GM21423 (cell line): ENCODE results near the gene AVL9.

ENCODE experiments used
- ATAC-seq: cut with Tn5 transposase; IDR thresholded peaks from one replicate; pipeline ENCODE4 v1.9.1; 2021; ENCODE audit warnings: mild to moderate bottlenecking, moderate library complexity; ENCODE audit not compliant: unreplicated experiment

AVL9 gene

GRCh38 chr7:32533276-32534029 lies 38.2 kb downstream of the AVL9 start:
- no peak for ATAC-seq

- ATAC-seq: no peak
Measured at GRCh38 chr7:32535162-32535702, 39.9 kb downstream of the AVL9 start.

DNA sequence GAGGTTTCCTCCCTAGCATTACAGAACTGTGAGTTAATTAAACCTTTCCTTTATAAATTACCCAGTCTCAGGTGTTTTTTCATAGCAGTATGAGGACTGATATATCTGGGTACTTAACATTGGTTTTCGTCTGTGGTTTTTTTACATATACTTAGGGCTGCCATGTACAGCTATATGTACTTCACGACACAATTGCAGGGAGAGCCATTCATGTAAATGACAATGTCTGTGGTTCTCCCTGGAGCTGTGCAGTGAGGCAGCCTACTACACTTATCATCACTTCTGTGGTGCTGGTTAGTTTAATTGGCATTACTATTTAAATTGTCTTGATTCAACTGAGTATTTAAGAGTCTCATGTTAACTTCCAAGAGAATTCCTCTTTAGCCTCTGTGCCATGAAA lies 40.7 kb downstream of the AVL9 start:
- ATAC-seq: no peak

- no peak for ATAC-seq
Measured at GRCh38 chr7:32536585-32536984, 41.3 kb downstream of the AVL9 start.

- no peak for ATAC-seq
Measured at GRCh38 chr7:32537760-32538159, 42.5 kb downstream of the AVL9 start.

GRCh38 chr7:32539366-32539765 lies 44.1 kb downstream of the AVL9 start:
- ATAC-seq: no peak

GRCh38 chr7:32539919-32540531 lies 44.7 kb downstream of the AVL9 start:
- no peak for ATAC-seq

DNA sequence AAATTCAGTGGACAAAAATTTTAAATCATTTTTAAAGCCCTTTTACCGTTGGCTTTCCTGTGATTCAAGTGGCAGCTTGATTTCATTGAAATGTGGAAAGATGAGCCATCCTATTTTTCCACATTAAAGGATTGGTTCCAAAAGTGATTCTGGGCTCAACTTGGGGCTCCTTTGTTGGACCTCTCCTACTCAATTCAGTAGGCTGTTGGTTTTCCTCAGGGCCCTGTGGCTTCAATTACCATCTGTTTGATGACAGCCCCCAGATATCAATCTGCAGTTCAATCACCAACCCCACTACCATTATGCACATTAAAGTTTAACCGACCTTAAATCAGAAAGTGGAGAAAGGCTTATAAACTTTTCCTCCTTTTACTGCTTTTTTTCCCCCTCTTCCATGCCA lies 47.3 kb downstream of the AVL9 start:
- ATAC-seq: no peak

DNA sequence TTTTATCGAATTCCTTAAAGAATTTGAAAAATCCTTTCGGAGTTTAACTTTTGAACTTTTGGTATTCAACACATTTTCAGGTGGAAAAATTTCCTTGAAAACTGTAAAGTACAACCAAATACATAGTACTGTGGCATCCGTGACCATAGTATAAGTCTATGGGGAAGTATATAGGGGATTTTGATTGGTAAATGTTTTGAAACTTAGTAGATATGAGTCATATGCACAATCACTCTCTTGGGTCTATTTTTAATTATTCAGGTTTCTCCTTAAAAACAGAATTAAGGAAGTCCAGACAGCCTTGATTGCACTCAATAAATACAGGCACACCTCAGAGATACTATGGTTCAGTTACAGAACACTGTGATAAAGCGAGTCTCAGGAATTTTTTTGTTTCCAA lies 64.2 kb downstream of the AVL9 start:
- no peak for ATAC-seq

- ATAC-seq: no peak
Measured at GRCh38 chr7:32560075-32560474, 64.8 kb downstream of the AVL9 start.

DNA sequence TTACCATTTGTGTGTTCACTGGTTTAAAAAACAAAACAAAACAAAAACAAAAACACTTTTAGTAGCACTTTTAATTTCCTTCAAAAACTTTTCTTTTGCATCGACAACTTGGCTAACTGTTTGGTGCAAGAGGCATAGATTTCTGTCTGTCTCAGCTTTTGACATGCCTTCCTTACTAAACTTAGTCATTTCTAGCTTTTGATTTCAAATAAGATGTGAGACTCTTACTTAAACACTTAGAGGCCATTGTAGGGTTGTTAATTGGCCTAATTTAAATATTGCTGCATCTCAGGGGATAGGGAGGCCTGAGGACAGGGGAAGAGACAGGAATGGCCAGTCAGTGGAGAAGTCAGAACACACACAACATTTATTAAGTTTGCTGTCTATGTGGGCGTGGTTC lies 66.3 kb downstream of the AVL9 start:
- no peak for ATAC-seq

GRCh38 chr7:32564542-32564941 lies 69.3 kb downstream of the AVL9 start:
- no peak for ATAC-seq

DNA sequence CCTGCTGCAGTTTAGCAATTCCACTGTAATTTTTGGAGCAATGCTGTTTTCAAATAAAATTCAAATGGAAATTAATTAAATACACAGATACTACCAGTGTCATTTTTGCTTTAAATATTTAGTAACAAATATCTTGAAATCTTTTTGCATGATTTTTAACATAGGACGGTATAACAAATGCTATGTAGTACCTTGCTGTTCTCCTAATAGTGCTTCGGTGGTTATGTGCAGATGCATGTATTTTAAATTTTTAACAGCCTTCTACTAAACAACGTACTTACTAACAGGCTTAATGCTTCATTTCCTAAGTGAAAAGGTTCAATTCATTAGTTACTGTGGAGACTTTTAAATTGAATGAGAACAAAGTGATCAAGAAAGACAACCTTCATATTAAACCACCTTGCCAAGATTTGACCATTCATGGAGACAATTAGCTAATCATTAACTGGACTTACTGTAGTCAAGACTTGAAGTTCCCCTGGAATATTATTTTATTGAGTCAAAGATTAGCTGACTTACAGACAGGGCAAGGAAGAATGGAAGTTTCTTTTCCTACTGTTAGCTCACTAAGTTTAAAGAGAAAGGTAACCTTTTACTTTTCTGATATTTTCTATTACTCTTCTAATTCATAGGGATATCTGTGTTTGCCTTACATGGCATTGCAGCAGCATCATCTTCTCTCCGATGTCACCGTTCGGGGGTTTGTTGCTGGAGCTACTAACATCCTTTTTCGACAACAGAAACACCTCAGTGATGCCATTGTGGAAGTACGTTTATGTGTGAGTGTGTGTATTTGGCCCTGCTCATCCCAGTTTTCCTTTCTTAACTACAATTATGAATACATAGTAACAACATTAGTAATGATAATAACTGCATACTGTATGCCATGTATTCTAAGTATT lies 74.3 kb downstream of the AVL9 start:
- no peak for ATAC-seq

GRCh38 chr7:32573110-32573687 lies 77.9 kb downstream of the AVL9 start:
- ATAC-seq: no peak

GRCh38 chr7:32574626-32575025 lies 79.3 kb downstream of the AVL9 start:
- no peak for ATAC-seq

DNA sequence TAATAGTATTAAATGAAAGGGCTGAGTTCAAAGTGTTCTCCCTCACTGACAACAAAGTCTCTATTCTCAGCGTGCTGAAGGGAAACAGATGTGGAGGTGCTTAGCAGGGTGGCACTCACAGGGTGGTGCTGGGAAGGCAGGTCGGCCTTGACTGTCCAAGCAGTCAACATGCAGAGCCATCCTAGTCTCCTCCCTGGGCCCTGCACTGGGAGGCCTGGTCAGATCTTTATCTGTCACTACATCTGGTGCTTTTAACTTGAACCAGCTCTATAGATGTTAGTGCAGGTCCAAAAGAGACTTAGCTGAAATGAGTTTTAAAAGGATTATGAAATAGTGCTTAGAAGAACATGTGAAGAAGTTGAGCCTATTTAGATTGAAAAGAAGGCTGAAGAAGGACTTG lies 82.1 kb downstream of the AVL9 start:
- ATAC-seq: no peak

DNA sequence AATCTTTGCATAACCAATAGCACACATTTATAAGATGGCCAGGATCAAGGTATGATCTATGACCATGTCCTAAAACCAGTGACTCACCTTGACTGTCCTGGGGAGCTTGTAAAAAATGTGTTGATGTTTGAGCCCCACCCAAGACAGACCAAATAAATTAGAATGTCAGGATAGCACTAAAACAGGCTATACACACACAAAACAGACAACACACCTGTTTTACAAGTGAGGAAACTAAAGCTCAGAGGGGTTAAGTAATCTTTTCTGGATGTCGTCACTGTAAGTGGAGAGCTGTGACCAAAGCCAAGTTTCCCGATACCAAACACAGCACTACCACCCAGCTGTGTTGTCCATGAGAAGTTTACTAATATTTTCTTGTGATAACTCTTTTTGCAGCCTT lies 84.5 kb downstream of the AVL9 start:
- no peak for ATAC-seq

- no peak for ATAC-seq
Measured at GRCh38 chr7:32580646-32581045, 85.4 kb downstream of the AVL9 start.

- ATAC-seq: no peak
Measured at GRCh38 chr7:32582036-32582435, 86.7 kb downstream of the AVL9 start.

DNA sequence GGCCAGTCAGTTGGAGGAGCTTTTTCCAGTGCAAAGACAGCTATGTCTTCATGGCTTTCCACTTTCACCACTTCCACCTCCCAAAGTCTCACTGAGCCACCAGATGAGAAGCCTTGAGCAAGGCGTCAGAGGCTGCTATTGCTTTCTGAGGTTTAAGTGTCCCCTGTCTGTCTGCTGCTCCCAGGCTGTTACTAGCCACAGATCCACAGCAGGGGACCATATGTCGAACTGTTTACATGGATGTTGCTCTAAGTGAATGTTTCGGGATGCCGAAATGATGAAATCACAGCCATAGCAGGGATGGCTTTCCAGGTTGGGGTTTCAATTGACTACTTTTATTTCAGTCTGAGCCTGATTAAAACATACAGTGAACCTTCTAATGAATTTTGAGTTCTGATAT lies 88.5 kb downstream of the AVL9 start:
- ATAC-seq: no peak
